ENCODE data around the gene OTULIN.

The OTULIN gene

DNA sequence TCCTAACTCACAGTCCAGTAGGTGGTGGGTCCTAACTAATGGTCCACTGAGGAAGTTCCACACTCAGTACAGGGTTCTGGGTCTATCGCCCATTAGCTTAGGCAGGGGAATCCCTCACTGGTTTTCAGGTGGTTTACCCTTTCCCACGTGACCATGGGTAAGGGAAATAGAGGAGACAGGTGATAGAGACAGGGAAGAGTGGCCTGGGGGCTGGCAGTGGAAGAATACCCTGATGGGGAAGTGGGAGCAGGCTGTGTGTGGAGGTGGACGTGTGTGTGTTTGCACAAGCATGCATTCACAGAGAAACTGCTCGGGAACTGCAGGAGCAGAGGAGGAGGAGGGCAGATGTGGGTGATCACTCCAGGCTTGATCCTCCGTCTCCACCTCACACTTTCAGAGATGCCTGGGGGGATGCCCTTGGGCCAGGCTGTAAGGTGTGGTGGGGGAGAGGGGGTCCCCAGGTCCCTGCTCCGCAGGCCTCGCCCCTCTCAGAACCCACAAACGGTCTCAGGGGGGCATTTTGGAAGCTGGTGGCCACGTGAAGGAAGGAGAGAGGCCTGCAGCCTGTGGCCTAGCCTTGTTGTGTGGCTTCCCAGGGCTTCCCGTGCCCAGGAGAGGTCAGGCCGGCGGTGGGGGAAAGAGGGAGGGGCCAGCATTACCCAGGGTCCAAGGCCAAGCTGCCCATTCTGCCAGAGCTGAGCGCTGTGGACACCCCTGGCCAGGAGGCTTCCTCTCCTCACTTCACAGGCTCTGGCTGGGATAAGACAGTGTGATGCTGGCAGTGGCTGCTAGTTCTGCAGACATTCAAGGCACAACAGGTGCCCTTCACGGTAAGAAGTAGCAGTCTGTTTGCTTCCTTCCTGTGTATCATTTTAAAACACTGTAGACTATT, 80.0 kb downstream of the OTULIN start:
- no peak for DNase-seq

DNA sequence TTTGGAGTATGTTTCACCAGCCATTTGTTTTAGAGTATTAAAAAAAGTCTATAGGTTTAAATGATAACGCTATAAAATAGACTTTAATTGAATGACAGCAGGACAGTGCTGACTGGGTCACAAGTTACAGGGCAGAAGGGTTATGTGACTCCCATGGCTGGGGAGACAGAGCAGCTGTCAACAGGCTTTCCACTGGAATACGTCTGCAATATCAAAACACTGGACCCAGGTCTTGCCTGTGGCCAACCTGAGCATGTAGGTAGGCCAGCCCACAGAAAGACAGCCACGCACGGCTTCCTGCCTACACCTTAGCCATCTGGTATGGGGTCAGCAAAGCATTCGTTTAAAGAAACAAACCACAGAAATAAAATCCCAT, 80.7 kb downstream of the OTULIN start:
- DNase-seq: no peak

GRCh38 chr5:14745753-14746152, 81.2 kb downstream of the OTULIN start:
- DNase-seq: no peak

GRCh38 chr5:14748180-14748900, 83.8 kb downstream of the OTULIN start:
- no peak for DNase-seq
